Vagina (tissue), 2 donors: ENCODE results near the gene UBN1. TPM values are rescaled to one million over a fixed set of nuclear protein-coding genes. Genes with fewer than 3 reads are reported as not detected.

Experiments
- DNase-seq, 2 donors: peaks; one replicate each; pipeline ENCODE4 v3.0.0-alpha.2; 2017; ENCODE audit errors: extremely low spot score in 2 of 2
- H3K27ac ChIP-seq: fragments of 200-600 bp; sonication (generic); one replicate; pipeline ENCODE4 v1.5.1; 2019
- H3K27me3 ChIP-seq: fragments of 200-600 bp; sonication (generic); one replicate; pipeline ENCODE4 v1.5.1; 2019
- H3K36me3 ChIP-seq, 2 donors: fragments of 200-600 bp; sonication (generic); one replicate each; pipeline ENCODE4 v1.5.1; 2017 to 2019
- H3K4me1 ChIP-seq: fragments of 200-600 bp; sonication (generic); one replicate; pipeline ENCODE4 v1.5.1; 2019
- H3K4me3 ChIP-seq, 2 donors: fragments of 200-600 bp; sonication (generic); 1 replicate in 1 of 2; 2 replicates in 1 of 2; pipeline ENCODE4 v1.5.1; 2016 to 2019
- H3K9me3 ChIP-seq: fragments of 200-600 bp; sonication (generic); one replicate; pipeline ENCODE4 v1.5.1; 2019
- POLR2A ChIP-seq, 2 donors: fragments of 450-650 bp; IDR thresholded peaks; one replicate each; pipeline ENCODE4 v1.6.1; 2017; ENCODE audit warnings: antibody characterized with exemption in 2 of 2, mild to moderate bottlenecking in 2 of 2, moderate library complexity in 2 of 2
- POLR2AphosphoS5 ChIP-seq, 2 donors: sonication (generic); formaldehyde crosslinking; IDR thresholded peaks; one replicate each; pipeline ENCODE4 v1.9.0; 2017; ENCODE audit warnings: antibody characterized with exemption in 2 of 2, mild to moderate bottlenecking in 2 of 2, low read depth in 1 of 2; ENCODE audit not compliant: insufficient read depth in 1 of 2
- intact Hi-C: fragments of 100-400 bp; cut with DNase I; formaldehyde crosslinking; loops from one replicate; pipeline ENCODE4 v1.15.1; 2023
- total RNA-seq: library from RNA; depleted of rRNA; stranded (reverse); fragments of >200 nt; gene quantifications from one replicate; pipeline ENCODE4 v1.2.3, GENCODE V29; 2016
- TF ChIP-seq, protein P1 (sequence below), 3 experiments: fragments of 450-650 bp in 2 of 3; fragments of 200-600 bp in 1 of 3; sonication (generic) in 1 of 3; IDR thresholded peaks; one replicate each; pipeline ENCODE4 v1.5.1; 2017 to 2019; ENCODE audit warnings: antibody characterized with exemption in 3 of 3, mild to moderate bottlenecking in 2 of 3, moderate library complexity in 2 of 3

Gene UBN1
- total RNA-seq, 1 donor from 2014 or later: 17.2 TPM

DNA sequence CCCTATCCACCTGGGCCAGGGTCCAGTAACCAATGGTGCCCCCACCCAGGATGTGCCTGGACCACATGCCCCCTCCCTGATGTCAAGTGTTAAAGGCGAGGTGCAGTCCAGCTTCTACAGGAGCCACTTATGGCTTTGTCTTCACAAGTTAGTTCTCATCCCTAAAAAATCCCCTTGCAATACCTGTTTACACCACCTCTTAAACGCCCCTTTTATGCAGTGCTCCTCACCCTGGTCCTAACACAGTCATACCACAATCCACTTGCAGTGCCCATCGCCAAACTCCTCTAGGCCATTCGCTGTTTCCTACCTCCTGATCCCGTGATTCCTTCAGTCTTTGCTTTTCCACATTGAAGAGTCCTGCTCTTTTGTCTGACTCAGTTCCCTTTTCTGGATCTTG, 7.3 kb upstream of the UBN1 start:
- no peaks in the 10 kb centered on the region for H3K27me3 ChIP-seq
- no peak overlapping the region for H3K4me3 ChIP-seq
- TF ChIP-seq, protein P1, sequence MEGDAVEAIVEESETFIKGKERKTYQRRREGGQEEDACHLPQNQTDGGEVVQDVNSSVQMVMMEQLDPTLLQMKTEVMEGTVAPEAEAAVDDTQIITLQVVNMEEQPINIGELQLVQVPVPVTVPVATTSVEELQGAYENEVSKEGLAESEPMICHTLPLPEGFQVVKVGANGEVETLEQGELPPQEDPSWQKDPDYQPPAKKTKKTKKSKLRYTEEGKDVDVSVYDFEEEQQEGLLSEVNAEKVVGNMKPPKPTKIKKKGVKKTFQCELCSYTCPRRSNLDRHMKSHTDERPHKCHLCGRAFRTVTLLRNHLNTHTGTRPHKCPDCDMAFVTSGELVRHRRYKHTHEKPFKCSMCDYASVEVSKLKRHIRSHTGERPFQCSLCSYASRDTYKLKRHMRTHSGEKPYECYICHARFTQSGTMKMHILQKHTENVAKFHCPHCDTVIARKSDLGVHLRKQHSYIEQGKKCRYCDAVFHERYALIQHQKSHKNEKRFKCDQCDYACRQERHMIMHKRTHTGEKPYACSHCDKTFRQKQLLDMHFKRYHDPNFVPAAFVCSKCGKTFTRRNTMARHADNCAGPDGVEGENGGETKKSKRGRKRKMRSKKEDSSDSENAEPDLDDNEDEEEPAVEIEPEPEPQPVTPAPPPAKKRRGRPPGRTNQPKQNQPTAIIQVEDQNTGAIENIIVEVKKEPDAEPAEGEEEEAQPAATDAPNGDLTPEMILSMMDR (IDR thresholded peaks at IDR 0.05): no peak
- TF ChIP-seq POLR2AphosphoS5 (IDR thresholded peaks at IDR 0.05; ENCODE audit: insufficient read depth in 1 of 2, low read depth in 1 of 2) (no peak), POLR2A (IDR thresholded peaks at IDR 0.05) (no peak)
- H3K36me3 ChIP-seq: peaks cover 0 to 73% of the 10 kb centered on the region in 2 donors
- no peak for DNase-seq
- H3K27ac ChIP-seq: no peak overlapping the region
- intact Hi-C loops: no loop called here
- H3K9me3 ChIP-seq: no peaks in the 10 kb centered on the region
- peaks cover 2% of the 10 kb centered on the region for H3K4me1 ChIP-seq

DNA sequence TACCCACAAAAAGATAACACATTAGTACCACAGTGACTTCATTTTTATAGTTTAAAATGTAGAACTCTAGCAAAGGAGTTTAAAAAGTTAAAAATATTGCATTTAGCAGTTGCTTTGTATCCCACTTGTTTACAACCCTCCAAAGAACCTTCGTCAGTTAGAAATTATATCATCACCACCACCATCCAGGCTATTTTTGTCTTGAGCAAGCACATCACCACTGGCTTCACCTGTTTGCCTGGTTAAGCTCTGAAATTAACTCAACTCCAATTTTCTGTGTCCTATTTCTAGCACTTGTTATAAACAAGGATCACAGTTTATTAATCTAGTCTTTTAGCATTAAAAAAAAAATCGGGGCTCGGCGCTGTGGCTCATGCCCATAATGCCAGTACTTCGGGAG, 6.3 kb upstream of the UBN1 start:
- TF ChIP-seq, protein P1 (IDR thresholded peaks at IDR 0.05): no peak
- TF ChIP-seq POLR2AphosphoS5 (IDR thresholded peaks at IDR 0.05; ENCODE audit: insufficient read depth in 1 of 2, low read depth in 1 of 2): no peak
- TF ChIP-seq POLR2A (IDR thresholded peaks at IDR 0.05): no peak
- no peak overlapping the region for H3K4me3 ChIP-seq
- no peak overlapping the region for H3K27ac ChIP-seq
- intact Hi-C loops: no loop called here
- peaks cover 0 to 71% of the 10 kb centered on the region in 2 donors for H3K36me3 ChIP-seq
- no peak for DNase-seq
- H3K9me3 ChIP-seq: no peaks in the 10 kb centered on the region
- no peaks in the 10 kb centered on the region for H3K27me3 ChIP-seq
- H3K4me1 ChIP-seq: peaks cover 12% of the 10 kb centered on the region

GRCh38 chr16:4846503-4846900, 779 bp upstream of the UBN1 start:
- Histone ChIP-seq H3K27me3 (no peaks in the 10 kb centered on the region), H3K4me1 (peaks cover 50% of the 10 kb centered on the region), H3K9me3 (no peaks in the 10 kb centered on the region), H3K27ac (peak overlapping the region; percentile 81), H3K4me3 (peak overlapping the region; percentile 68 to 70), H3K36me3 (peaks cover 0 to 36% of the 10 kb centered on the region in 2 donors)
- no peak for DNase-seq
- intact Hi-C loops: loop anchor here (2.0 kb wide), 1 partner anchor 110 kb away; no protein-coding TSS in a partner anchor
- TF ChIP-seq POLR2A (IDR thresholded peaks at IDR 0.05): no peak
- no peak for TF ChIP-seq POLR2AphosphoS5 (IDR thresholded peaks at IDR 0.05; ENCODE audit: insufficient read depth in 1 of 2, low read depth in 1 of 2)
- TF ChIP-seq, protein P1 (IDR thresholded peaks at IDR 0.05): no peak

DNA sequence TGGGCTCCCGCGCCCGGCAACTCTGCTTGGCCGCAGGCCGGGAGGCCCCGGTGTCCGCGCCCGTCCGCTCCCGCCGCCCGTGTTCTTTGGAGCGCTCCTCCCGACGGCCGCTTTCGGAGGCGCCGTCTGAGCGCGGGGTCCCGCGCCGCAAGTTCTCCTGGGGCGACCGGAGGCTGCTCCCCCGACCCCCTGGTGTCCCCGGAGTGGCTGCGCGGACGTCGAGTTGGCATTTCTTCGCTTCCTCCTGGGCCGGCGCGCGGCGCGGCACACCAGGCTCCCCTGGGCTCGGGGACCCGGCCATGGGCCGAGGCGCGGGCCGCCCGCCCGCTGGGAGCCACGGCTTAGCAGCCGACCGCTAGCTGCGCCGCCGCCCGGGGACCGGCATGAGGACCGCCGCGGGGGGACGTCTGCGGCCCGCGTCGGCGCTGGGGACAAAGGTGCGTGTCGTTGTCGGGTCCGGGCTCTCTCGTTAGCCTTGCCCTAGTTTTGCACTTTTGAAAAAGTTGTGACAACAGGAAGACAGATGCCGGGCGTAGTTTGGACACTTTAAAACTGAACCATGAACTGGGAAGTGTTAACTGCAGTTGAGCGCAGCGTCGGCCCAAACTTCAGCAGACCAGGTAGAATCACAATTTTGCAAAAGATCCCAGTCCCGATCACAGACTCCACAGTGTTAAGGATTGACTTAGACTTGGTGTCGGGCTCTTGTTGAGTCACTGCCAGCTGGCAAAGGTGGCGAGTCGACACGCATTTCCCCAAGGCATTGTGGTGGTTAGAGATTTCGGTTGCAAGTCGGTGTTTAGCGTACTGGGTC, 700 bp downstream of the UBN1 start:
- no peaks in the 10 kb centered on the region for H3K27me3 ChIP-seq
- peak overlapping the region; percentile 81 for H3K27ac ChIP-seq
- H3K4me1 ChIP-seq: peaks cover 65% of the 10 kb centered on the region
- intact Hi-C loops: loop anchor here (2.0 kb wide), 1 partner anchor 109 kb away; no protein-coding TSS in a partner anchor
- DNase-seq: peak in 1 of 2 donors; percentile 87
- H3K36me3 ChIP-seq: peaks cover 0 to 21% of the 10 kb centered on the region in 2 donors
- H3K9me3 ChIP-seq: no peaks in the 10 kb centered on the region
- no peak for TF ChIP-seq POLR2A (IDR thresholded peaks at IDR 0.05)
- no peak for TF ChIP-seq POLR2AphosphoS5 (IDR thresholded peaks at IDR 0.05; ENCODE audit: insufficient read depth in 1 of 2, low read depth in 1 of 2)
- TF ChIP-seq, protein P1 (IDR thresholded peaks at IDR 0.05): no peak
- H3K4me3 ChIP-seq: peak overlapping the region; percentile 68 to 70

GRCh38 chr16:4850211-4850610, 2.9 kb downstream of the UBN1 start:
- H3K27me3 ChIP-seq: no peaks in the 10 kb centered on the region
- TF ChIP-seq POLR2A (IDR thresholded peaks at IDR 0.05): no peak
- TF ChIP-seq, protein P1 (IDR thresholded peaks at IDR 0.05): no peak
- TF ChIP-seq POLR2AphosphoS5 (IDR thresholded peaks at IDR 0.05; ENCODE audit: insufficient read depth in 1 of 2, low read depth in 1 of 2): no peak
- peaks cover 61% of the 10 kb centered on the region for H3K4me1 ChIP-seq
- H3K4me3 ChIP-seq: no peak overlapping the region
- H3K36me3 ChIP-seq: peaks cover 0 to 12% of the 10 kb centered on the region in 2 donors
- no peak for DNase-seq
- intact Hi-C loops: no loop called here
- no peaks in the 10 kb centered on the region for H3K9me3 ChIP-seq
- H3K27ac ChIP-seq: no peak overlapping the region
